Left lung (tissue), 10 donors: ENCODE measurements around the gene PBX4. TPM values are rescaled to one million over a fixed set of nuclear protein-coding genes. Genes with fewer than 3 reads are reported as not detected.

Experiments used
- ATAC-seq: fragments of 200-7000 bp; cut with Tn5 transposase; one replicate; pipeline ENCODE4 v1.9.1; 2020; ENCODE audit warnings: moderate library complexity
- DNase-seq, 4 donors: peaks; one replicate each; pipeline ENCODE4 v3.0.0-alpha.2; 2013 to 2020
- H3K27ac ChIP-seq, 2 donors: fragments of 200-600 bp; sonication (generic) in 1 of 2; one replicate each; pipeline versions ENCODE4 v1.5.0 to v1.8.0; 2020 to 2021
- H3K27me3 ChIP-seq, 2 donors: fragments of 200-600 bp; sonication (generic) in 1 of 2; one replicate each; pipeline versions ENCODE4 v1.5.0 to v1.8.0; 2020 to 2021
- H3K36me3 ChIP-seq, 2 donors: fragments of 200-600 bp; sonication (generic) in 1 of 2; one replicate each; pipeline versions ENCODE4 v1.5.0 to v1.8.0; 2020 to 2021
- H3K4me1 ChIP-seq, 2 donors: fragments of 200-600 bp; one replicate each; pipeline ENCODE4 v1.8.0; 2021
- H3K4me3 ChIP-seq, 2 donors: fragments of 200-600 bp; sonication (generic) in 1 of 2; one replicate each; pipeline versions ENCODE4 v1.5.0 to v1.8.0; 2020 to 2021; ENCODE audit warnings: mild to moderate bottlenecking in 1 of 2
- H3K9me3 ChIP-seq, 2 donors: fragments of 200-600 bp; sonication (generic) in 1 of 2; one replicate each; pipeline versions ENCODE4 v1.5.0 to v1.8.0; 2020 to 2021
- intact Hi-C, 2 donors: fragments of 100-400 bp; cut with DNase I; formaldehyde crosslinking; loops; one replicate each; pipeline versions ENCODE4 v1.11.2 to v1.14.2; 2022
- polyA plus RNA-seq, 6 donors: library from polyadenylated mRNA; unstranded; fragments of 120-200 nt; gene quantifications; one replicate each; pipeline ENCODE4 v1.2.1, GENCODE V29; 2013; ENCODE audit not compliant: insufficient read length in 6 of 6
- total RNA-seq, 2 donors: library from RNA; stranded (reverse); fragmentation: NEBNext Ultra II Directional; extraction: Animal tissue kit (Norgen Biotek cat#: 25700); gene quantifications; one replicate each; pipeline ENCODE4 v1.2.1, GENCODE V29; 2021
- TF ChIP-seq, protein P1 (sequence below), 2 donors: fragments of 200-600 bp; sonication (generic) in 1 of 2; IDR thresholded peaks; one replicate each; pipeline versions ENCODE4 v1.5.0 to v1.8.0; 2021; ENCODE audit warnings: antibody characterized with exemption in 2 of 2
- donor health status: DM: no; HTN: yes; CAD: no.
- donor health status: DM: no; HTN: no; CAD: no.

The PBX4 gene
- total and polyA plus RNA-seq, 8 donors, result 1.8 to 22.0 (median 16.1) TPM

DNA sequence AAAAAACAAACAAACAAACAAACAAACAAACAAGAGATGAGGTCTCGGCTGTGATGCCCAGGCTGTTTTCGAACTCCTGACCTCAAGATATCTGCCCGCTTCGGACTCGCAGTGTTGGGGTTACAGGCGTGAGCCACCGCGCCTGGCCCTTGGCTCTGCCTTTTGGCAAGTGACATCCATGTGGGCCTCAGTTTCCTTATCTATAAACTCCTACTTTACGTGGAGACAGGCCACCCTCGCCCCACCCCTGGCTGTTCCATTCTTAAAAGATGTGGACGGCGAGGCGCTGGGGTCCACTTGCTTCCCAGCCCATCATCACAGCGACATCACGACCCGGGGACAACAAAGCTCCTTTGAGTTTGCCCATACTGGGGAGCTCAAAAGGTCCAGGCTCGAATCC, 104.8 kb downstream of the PBX4 start:
- intact Hi-C loops, result no loop called here
- ATAC-seq, result no peak

More for the DNA sequence above, 104.8 kb downstream of the PBX4 start:
- no peak overlapping the region for H3K27ac ChIP-seq
- H3K27me3 ChIP-seq, result no peaks in the 10 kb centered on the region
- TF ChIP-seq, protein P1, sequence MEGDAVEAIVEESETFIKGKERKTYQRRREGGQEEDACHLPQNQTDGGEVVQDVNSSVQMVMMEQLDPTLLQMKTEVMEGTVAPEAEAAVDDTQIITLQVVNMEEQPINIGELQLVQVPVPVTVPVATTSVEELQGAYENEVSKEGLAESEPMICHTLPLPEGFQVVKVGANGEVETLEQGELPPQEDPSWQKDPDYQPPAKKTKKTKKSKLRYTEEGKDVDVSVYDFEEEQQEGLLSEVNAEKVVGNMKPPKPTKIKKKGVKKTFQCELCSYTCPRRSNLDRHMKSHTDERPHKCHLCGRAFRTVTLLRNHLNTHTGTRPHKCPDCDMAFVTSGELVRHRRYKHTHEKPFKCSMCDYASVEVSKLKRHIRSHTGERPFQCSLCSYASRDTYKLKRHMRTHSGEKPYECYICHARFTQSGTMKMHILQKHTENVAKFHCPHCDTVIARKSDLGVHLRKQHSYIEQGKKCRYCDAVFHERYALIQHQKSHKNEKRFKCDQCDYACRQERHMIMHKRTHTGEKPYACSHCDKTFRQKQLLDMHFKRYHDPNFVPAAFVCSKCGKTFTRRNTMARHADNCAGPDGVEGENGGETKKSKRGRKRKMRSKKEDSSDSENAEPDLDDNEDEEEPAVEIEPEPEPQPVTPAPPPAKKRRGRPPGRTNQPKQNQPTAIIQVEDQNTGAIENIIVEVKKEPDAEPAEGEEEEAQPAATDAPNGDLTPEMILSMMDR (IDR thresholded peaks at IDR 0.05), result no peak
- no peak overlapping the region for H3K4me3 ChIP-seq
- H3K36me3 ChIP-seq, result no peaks in the 10 kb centered on the region
- no peak for DNase-seq
- peaks cover 0 to 8% of the 10 kb centered on the region in 2 donors for H3K9me3 ChIP-seq
- H3K4me1 ChIP-seq, result peaks cover 8 to 31% of the 10 kb centered on the region in 2 donors

Other genes with a start within 250 kb of the PBX4 start
- 10 to 100 TPM; 66.3 to 97.3 TPM for gene GATAD2A, start 213.0 kb downstream of the PBX4 start, total RNA-seq
- 10 to 100 TPM; 39.3 to 61.1 (median 46.9) TPM for gene GATAD2A, start 213.0 kb downstream of the PBX4 start, polyA plus RNA-seq
- 1 to 10 TPM; 1.3 to 1.4 TPM for gene TSSK6, start 103.1 kb downstream of the PBX4 start, total RNA-seq
- 1 to 10 TPM in 4 of 6 donors, under 1 TPM in 2; 0.67 to 1.4 (median 1.2) TPM for gene TSSK6, start 103.1 kb downstream of the PBX4 start, polyA plus RNA-seq
- gene NDUFA13, start 102.5 kb downstream of the PBX4 start, total RNA-seq, result 100 to 1,000 TPM; 246 to 303 TPM
- 100 to 1,000 TPM; 169 to 214 (median 208) TPM for gene NDUFA13, start 102.5 kb downstream of the PBX4 start, polyA plus RNA-seq
- gene YJEFN3, start 89.8 kb downstream of the PBX4 start, total RNA-seq, result 1 to 10 TPM; 2.7 to 3.5 TPM
- gene YJEFN3, start 89.8 kb downstream of the PBX4 start, polyA plus RNA-seq, result 10 to 100 TPM in 5 of 6 donors, 1 to 10 TPM in 1; 8.8 to 13.6 (median 12.3) TPM
- gene CILP2, start 80.4 kb downstream of the PBX4 start, total RNA-seq, result 10 to 100 TPM in 1 of 2 donors, under 1 TPM in 1; 0.31 to 17.8 TPM
- gene CILP2, start 80.4 kb downstream of the PBX4 start, polyA plus RNA-seq, result under 1 TPM; 0.14 to 0.51 (median 0.23) TPM
- 10 to 100 TPM; 16.1 to 36.2 TPM for gene LPAR2, start 9.5 kb upstream of the PBX4 start, total RNA-seq
- 10 to 100 TPM; 39.5 to 60.8 (median 45.5) TPM for gene LPAR2, start 9.5 kb upstream of the PBX4 start, polyA plus RNA-seq
- gene GMIP, start 25.0 kb upstream of the PBX4 start, total RNA-seq, result 10 to 100 TPM; 21.5 to 57.2 TPM
- 10 to 100 TPM in 5 of 6 donors, 1 to 10 TPM in 1; 9.1 to 12.9 (median 10.7) TPM for gene GMIP, start 25.0 kb upstream of the PBX4 start, polyA plus RNA-seq
- gene ATP13A1, start 45.0 kb upstream of the PBX4 start, total RNA-seq, result 10 to 100 TPM; 51.2 to 74.8 TPM
- gene ATP13A1, start 45.0 kb upstream of the PBX4 start, polyA plus RNA-seq, result 10 to 100 TPM; 39.3 to 59.2 (median 43.3) TPM
- gene ZNF101, start 50.2 kb upstream of the PBX4 start, total RNA-seq, result 10 to 100 TPM in 1 of 2 donors, 1 to 10 TPM in 1; 9.7 to 13.6 TPM
- gene ZNF101, start 50.2 kb upstream of the PBX4 start, polyA plus RNA-seq, result 10 to 100 TPM; 11.6 to 17.5 (median 13.9) TPM
- 1 to 10 TPM; 4.7 to 4.8 TPM for gene ZNF14, start 114.4 kb upstream of the PBX4 start, total RNA-seq
- gene ZNF14, start 114.4 kb upstream of the PBX4 start, polyA plus RNA-seq, result 10 to 100 TPM; 10.8 to 15.3 (median 13.2) TPM
- gene ZNF506, start 203.1 kb upstream of the PBX4 start, total RNA-seq, result 10 to 100 TPM; 16.8 to 18.6 TPM
- 10 to 100 TPM; 33.7 to 45.0 (median 42.2) TPM for gene ZNF506, start 203.1 kb upstream of the PBX4 start, polyA plus RNA-seq
- gene ZNF253, start 247.2 kb upstream of the PBX4 start, total RNA-seq, result 10 to 100 TPM in 1 of 2 donors, 1 to 10 TPM in 1; 9.1 to 11.4 TPM
- gene ZNF253, start 247.2 kb upstream of the PBX4 start, polyA plus RNA-seq, result 10 to 100 TPM; 27.6 to 36.8 (median 33.9) TPM